HG02678 (cell line): Measurements from ENCODE around the gene KATNAL1.

Source experiments
- ATAC-seq: cut with Tn5 transposase; IDR thresholded peaks from one replicate; pipeline ENCODE4 v1.9.1; 2021; ENCODE audit warnings: mild to moderate bottlenecking, moderate library complexity; ENCODE audit not compliant: unreplicated experiment

The KATNAL1 gene

GRCh38 chr13:30333616-30334015, 26.3 kb upstream of the KATNAL1 start:
- no peak for ATAC-seq

GRCh38 chr13:30332456-30333143, 25.2 kb upstream of the KATNAL1 start:
- peak; percentile 70 for ATAC-seq

- ATAC-seq = no peak
These were observed 24.0 kb upstream of the KATNAL1 start for GRCh38 chr13:30331331-30331771.

DNA sequence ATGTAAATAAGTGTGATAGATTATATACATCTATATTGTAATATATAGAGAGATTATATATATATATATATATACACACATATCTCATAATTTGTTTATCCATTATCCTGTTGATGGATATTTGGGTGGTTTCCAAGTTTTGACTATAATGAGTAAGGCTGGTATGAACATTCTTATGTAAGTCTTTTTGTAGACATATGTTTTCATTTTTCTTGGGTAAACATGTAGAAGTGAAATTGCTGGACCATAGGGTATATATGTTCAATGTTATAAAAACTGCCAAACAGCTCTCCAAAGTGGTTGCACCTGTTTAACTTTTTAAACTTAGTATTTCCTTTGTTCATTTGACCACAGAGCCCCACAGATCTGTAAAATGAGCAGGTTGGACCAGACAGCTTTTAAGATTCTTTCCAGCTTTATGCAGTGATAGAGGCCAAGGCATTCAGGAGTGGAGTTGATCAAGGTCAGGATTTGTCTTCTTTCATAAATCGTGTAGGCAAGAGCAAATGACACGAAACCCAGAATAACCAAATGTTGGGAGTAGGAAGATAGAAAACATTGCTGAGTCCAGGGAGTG, 21.7 kb upstream of the KATNAL1 start:
- no peak for ATAC-seq

DNA sequence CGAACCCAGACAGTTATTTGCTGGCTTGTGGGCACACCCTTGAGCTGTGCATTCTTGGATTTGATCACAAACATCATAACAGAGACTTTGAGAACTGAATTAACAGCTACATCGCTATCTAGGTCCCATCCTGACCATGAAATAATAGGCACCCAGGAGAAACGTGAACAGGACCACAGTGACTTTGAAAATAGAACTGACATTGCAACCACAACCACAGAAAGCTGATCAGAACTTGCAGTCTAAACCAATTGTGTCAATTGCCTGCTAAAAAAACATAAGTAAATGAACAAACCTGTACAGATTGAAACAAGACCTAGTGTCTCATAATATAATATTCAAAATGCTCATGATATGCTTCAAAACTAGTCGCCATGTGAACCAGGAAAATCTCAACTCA, 18.3 kb upstream of the KATNAL1 start:
- no peak for ATAC-seq

GRCh38 chr13:30323524-30323923, 16.2 kb upstream of the KATNAL1 start:
- no peak for ATAC-seq

GRCh38 chr13:30322428-30322827, 15.1 kb upstream of the KATNAL1 start:
- ATAC-seq = no peak

DNA sequence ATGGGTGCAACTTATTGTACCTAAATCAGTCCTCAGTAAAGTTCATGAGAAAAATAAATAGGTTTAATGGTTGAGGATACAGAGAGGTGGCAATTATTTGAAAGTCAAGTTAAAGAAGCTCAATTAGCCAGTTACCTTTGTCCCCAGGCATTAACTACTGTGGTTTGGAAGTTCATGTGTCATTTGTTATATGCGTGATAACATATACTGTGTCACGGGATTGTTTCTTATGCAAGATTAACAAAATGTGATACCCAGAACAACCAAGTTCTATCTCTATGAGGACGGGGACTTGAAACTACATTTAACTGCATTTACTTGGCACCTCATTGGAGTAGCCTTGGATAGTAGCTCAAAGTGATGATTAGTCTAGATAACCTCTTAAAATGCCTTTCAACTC, 13.9 kb upstream of the KATNAL1 start:
- no peak for ATAC-seq

GRCh38 chr13:30319655-30320054, 12.3 kb upstream of the KATNAL1 start:
- no peak for ATAC-seq

GRCh38 chr13:30319130-30319529, 11.8 kb upstream of the KATNAL1 start:
- ATAC-seq = no peak

DNA sequence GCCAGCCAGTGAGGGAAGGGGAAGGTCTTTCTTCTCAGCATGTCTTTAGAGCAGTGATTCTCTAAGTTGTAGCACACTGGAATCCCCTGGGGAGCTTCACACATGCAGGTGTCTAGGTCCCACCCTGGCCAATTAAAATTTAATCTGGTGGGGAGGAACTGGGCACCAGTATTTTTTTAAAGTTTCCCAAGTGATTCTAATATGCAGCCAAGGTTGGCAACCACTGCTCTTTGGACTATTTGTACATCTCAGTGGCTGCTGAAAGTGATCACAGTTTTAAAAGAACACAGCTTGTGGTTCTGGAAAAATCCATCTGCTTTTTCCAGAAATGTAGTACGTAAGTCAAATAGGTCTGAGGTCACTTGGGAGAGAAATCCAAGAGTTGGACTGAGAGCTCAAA, 10.7 kb upstream of the KATNAL1 start:
- ATAC-seq = no peak

DNA sequence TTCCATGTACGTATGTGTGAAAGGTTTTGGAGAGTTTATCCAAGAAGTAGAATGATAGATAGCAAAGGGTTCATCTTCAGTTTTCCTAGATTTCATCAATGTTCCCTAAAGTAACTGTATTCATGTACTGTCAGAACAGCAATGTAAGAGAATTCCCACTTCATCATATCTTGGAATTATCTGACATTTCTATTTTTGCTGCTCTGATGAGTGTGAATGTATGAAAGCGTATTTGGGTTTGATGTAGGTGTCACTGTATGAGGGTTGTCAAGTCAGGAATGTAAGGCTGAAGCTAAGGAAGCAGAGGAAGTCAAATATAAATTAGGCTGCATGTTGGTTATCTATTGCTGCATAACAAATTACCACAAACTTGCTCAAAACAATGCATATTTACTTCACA, 7.2 kb upstream of the KATNAL1 start:
- ATAC-seq = no peak

DNA sequence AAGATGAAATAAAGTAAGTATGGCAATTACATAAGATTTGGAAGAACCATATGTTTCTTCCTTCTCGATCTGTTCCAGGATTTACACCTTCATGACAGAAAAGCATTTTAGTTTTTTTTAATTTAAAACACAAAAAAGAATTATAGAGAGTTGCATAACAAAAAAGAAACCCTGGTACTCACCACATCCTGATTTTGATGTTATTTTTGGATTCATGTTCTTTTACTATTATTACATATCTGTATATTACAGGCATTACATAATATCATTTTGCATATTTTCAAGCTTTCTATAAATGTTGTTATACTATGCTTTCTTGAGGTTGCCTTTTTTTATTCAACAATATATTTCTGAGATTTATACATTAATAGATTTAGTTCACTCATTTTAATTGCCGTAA, 6.7 kb upstream of the KATNAL1 start:
- ATAC-seq = no peak

DNA sequence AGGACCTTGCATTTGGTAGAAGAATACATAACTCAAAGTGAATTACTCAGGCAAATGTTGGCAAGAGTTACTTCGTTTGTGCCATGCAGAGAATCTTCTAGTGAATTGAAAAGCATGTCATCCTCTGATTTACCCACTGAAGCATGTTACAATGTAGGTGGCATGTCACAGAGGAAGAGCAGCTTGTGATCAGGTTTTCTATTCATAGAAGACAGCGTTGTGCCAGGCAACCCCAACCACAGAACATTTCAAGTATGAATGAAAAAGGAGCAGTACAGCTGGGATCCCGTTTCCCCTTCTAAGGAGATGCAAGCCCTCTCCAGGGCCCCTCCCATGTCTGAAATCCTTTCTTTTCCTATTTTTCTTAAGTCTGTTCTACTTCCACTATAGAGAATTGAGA, 6.0 kb upstream of the KATNAL1 start:
- no peak for ATAC-seq

DNA sequence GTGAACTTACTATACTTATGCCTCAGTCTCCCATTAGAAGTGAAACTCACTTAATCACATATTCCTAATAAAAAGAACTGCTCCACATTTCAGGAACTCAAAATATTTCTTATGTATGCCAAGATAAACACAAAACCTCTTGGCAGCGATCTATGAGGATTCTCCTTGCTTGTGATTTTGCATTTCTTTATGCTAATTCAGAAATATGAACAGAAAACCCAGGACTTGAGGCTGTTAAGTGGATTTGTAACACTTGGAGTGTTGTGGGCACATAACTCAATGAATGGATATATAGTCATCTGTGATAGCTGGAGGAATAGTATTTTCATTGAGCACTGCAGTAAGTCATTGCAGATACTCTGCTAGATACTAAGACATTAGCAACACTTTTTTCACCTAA, 5.6 kb upstream of the KATNAL1 start:
- ATAC-seq = no peak

- ATAC-seq = no peak
These were observed 1.2 kb upstream of the KATNAL1 start for GRCh38 chr13:30308548-30308947.

DNA sequence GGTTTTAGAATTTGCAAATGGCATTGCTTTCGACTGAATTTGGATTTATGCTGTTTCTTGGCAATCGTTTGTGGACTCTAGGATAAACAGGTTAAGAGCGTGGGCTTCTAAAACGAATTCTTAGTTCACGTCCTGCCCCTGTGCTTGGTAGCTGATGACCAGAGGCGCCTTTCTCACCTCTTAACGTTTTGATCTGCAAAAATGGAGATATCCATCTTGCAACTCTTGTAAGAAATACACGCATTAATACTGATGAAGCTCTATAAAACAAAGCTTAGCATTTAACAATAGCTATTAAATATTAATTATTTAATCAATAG, 580 bp upstream of the KATNAL1 start:
- ATAC-seq = no peak

DNA sequence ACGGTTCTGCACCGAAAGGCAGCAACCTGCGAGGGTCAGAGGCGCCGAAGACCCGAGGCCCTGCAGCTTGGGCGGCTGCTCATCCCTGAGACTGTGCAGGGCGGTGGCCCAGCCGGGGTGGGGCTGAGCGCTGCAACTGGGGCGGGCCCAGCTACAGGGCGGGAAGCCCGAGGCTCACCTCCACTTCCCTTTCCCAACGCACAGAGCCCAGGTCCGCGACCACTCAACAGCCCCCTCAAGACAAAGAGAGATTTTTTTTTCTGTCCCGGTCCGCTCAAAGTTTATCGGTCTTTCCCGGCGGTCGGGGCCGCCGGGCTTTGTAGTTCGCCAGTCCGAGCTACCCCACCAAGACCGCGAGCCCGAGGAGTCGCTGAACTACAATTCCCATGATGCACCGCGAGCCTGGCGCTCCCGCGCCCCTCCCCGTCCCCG, 573 bp downstream of the KATNAL1 start:
- peak; percentile 87 for ATAC-seq

DNA sequence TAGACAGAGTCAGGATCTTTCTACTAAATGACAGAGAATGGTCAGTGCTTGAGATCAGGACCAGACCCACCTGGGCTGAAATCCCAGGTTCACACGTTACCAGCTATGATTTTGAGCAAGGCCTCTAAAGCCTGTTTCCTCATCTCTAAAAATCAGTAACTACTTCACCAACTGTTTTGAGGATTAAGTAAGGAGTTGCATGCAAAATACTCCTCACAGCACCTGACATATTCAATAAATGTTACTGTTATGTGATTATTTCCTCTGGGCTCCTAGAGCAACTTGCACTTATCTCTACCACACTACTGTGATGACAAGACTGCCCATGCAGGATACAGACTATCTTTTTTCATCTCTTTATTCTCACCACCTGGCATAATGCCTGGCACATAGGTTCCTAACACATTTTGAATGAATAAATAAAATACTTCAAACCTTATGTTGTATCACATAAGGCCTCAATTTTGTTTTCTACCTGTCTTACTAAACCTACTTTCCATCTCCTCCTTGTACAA, 1.8 kb downstream of the KATNAL1 start:
- no peak for ATAC-seq

GRCh38 chr13:30303269-30303668, 4.1 kb downstream of the KATNAL1 start:
- no peak for ATAC-seq

DNA sequence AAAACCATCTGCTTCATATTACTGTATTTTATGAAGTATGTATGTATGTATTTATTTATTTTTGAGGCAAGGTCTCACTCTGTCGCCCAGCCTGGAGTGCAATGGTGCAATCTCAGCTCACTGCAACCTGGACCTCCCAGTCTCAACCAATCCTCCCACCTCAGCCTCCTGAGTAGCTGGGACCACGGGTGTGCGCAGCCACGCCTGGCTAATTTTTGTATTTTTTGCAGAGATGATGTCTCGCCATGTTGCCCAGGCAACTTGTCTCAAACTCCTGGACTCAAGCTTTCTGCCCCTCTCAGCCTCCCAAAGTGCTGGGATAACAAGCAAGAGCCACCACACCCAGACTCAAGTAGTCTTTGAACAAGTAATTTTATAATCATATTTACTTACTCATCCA, 5.5 kb downstream of the KATNAL1 start:
- ATAC-seq = no peak

DNA sequence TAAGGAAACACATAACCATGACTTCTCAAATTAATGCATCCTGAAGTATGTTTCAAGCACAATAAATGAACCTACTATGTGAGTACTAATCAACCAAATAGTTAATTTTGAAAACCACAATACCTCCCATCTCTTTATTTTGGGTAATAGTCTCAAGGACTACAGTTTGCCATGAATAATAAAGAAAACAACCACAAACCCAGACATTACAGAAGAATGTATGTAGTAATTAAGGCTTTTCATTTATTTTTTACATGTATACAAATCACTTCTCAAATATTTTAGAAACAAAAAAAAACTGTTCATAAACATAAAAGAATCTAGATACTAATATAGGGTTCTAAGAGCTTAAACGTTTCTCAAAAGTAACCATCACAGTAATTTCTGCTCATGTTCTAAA, 6.8 kb downstream of the KATNAL1 start:
- ATAC-seq = no peak

DNA sequence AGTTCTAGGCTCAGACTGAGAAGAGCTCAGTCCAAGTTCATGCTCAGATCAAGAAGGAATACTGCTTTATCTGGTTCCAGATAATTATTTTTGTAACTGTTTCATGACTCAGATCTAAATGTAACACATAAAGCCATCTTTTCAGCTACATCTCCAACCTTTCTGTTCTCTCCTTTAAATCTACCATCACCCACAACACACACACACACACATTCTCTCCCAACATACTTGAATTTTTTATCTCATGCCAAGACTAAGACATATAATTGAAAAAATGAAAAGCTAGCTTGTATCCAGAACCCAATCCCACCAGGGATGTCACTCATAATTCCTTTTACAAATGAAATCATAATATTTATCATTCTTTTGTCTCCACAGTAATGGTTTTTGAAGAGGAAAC, 7.6 kb downstream of the KATNAL1 start:
- no peak for ATAC-seq
